Stomach (tissue), 9 donors: ENCODE measurements around the gene ADAM11. TPM values are rescaled to one million over a fixed set of nuclear protein-coding genes. Genes with fewer than 3 reads are reported as not detected.
"Not testable (repeated sequence)": the region's sequence is repeated elsewhere in the genome, so short reads cannot be mapped to it uniquely, and the experiment has no call there.

Experiments
- DNase-seq, 2 donors: peaks; one replicate each; pipeline versions ENCODE4 v3.0.0 to v3.0.0-alpha.2; 2013 to 2019
- H3K27ac ChIP-seq, 5 donors: fragments of 200-600 bp in 4 of 5; sonication (generic) in 4 of 5; one replicate each; pipeline ENCODE4 v1.5.1; 2013 to 2019; ENCODE audit warnings: mild to moderate bottlenecking in 1 of 5, moderate library complexity in 1 of 5
- H3K27me3 ChIP-seq, 3 donors: fragments of 200-600 bp; sonication (generic); one replicate each; pipeline ENCODE4 v1.5.1; 2017 to 2019; ENCODE audit warnings: mixed run types in 1 of 3
- H3K36me3 ChIP-seq, 4 donors: fragments of 200-600 bp; sonication (generic); 1 replicate in 3 of 4; 2 replicates in 1 of 4; pipeline ENCODE4 v1.5.1; 2016 to 2019
- H3K4me1 ChIP-seq, 4 donors: fragments of 200-600 bp; sonication (generic); one replicate each; pipeline ENCODE4 v1.5.1; 2016 to 2019
- H3K4me3 ChIP-seq, 4 donors: fragments of 200-600 bp; sonication (generic) in 3 of 4; one replicate each; pipeline ENCODE4 v1.5.1; 2016 to 2019; ENCODE audit warnings: mild to moderate bottlenecking in 1 of 4
- H3K9me3 ChIP-seq, 4 donors: fragments of 200-600 bp; sonication (generic); one replicate each; pipeline ENCODE4 v1.5.1; 2016 to 2019
- EP300 ChIP-seq: sonication (generic); formaldehyde crosslinking; IDR thresholded peaks from one replicate; pipeline ENCODE4 v1.6.1; 2017; ENCODE audit warnings: antibody characterized with exemption
- POLR2A ChIP-seq, 4 donors: fragments of 450-650 bp; IDR thresholded peaks; one replicate each; pipeline ENCODE4 v1.6.1; 2016; ENCODE audit warnings: antibody characterized with exemption in 4 of 4, control low read depth in 2 of 4, mild to moderate bottlenecking in 1 of 4, moderate library complexity in 1 of 4
- POLR2AphosphoS5 ChIP-seq, 3 donors: sonication (generic); formaldehyde crosslinking; IDR thresholded peaks; one replicate each; pipeline ENCODE4 v1.6.1; 2016; ENCODE audit warnings: antibody characterized with exemption in 3 of 3
- WGBS, 5 donors: extraction: QIAGEN DNeasy Blood & Tissue Kit in 3 of 5; methylation state at CpG; one replicate each; pipeline versions ENCODE4 v1.1.5 to v1.1.7; 2013 to 2018; 5-methylcytosine and 5-hydroxymethylcytosine counted together
- intact Hi-C: fragments of 100-400 bp; cut with DNase I; formaldehyde crosslinking; loops from one replicate; pipeline ENCODE4 v1.15.1; 2023; ENCODE audit warnings: low total_unique reads
- polyA plus RNA-seq, 3 donors: library from polyadenylated mRNA; stranded (reverse); fragments of 200-250 nt; gene quantifications; one replicate each; pipeline ENCODE4 v1.2.3, GENCODE V29; 2013
- total RNA-seq, 5 donors: library from RNA; depleted of rRNA; stranded (reverse); fragments of >200 nt; gene quantifications; one replicate each; pipeline versions ENCODE4 v1.1.0 to v1.2.3, GENCODE V29; 2014 to 2016
- TF ChIP-seq, protein P1 (sequence below), 7 experiments: fragments of 450-650 bp in 4 of 7; fragments of 200-600 bp in 3 of 7; sonication (generic) in 3 of 7; IDR thresholded peaks; one replicate each; pipeline ENCODE4 v1.5.1; 2016 to 2019; ENCODE audit warnings: antibody characterized with exemption in 7 of 7, control low read depth in 2 of 7, mild to moderate bottlenecking in 1 of 7
- donor health status: healthy with polysubstance abuse.
- donor health status: Bipolar disorder and iron deficiency.
- donor health status: healthy.

ADAM11 gene
- total and polyA plus RNA-seq, 8 donors, result 0.19 to 57.6 (median 0.73) TPM; not detected in 3

DNA sequence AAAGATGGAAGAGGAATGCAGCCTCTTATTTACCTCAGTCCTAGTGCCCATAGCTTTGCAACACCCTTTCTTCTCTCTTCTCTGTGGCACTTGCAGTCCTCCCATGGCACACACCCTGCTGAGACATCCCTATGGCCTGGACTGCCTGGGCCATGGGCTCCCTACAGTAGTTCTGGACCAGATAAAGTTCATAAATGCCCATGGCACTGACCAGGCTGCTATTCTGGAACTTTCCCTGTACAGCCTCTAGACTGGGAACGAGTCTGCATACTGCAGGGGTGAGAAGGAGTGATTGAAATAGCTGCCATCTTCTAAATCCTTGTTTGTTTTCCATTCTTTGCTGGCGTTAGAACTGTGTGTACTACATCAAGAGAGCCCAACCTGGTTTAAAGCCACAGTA lies 24.5 kb upstream of the ADAM11 start:
- Histone ChIP-seq H3K4me3 (no peak overlapping the region), H3K4me1 (no peaks in the 10 kb centered on the region), H3K9me3 (no peaks in the 10 kb centered on the region), H3K36me3 (peaks cover 5 to 55% (median 27%) of the 10 kb centered on the region in 4 donors), H3K27me3 (no peaks in the 10 kb centered on the region), H3K27ac (no peak overlapping the region)
- no peak for DNase-seq
- 74 to 83% (median 82%) methylated on average over 2 of the region's 2 CpGs for WGBS, 5 donors
- TF ChIP-seq, protein P1, sequence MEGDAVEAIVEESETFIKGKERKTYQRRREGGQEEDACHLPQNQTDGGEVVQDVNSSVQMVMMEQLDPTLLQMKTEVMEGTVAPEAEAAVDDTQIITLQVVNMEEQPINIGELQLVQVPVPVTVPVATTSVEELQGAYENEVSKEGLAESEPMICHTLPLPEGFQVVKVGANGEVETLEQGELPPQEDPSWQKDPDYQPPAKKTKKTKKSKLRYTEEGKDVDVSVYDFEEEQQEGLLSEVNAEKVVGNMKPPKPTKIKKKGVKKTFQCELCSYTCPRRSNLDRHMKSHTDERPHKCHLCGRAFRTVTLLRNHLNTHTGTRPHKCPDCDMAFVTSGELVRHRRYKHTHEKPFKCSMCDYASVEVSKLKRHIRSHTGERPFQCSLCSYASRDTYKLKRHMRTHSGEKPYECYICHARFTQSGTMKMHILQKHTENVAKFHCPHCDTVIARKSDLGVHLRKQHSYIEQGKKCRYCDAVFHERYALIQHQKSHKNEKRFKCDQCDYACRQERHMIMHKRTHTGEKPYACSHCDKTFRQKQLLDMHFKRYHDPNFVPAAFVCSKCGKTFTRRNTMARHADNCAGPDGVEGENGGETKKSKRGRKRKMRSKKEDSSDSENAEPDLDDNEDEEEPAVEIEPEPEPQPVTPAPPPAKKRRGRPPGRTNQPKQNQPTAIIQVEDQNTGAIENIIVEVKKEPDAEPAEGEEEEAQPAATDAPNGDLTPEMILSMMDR (IDR thresholded peaks at IDR 0.05), result no peak
- no peak for TF ChIP-seq EP300
- TF ChIP-seq POLR2A (IDR thresholded peaks at IDR 0.05), result no peak
- TF ChIP-seq POLR2AphosphoS5 (IDR thresholded peaks at IDR 0.05), result no peak
- intact Hi-C loops, result no loop called here

DNA sequence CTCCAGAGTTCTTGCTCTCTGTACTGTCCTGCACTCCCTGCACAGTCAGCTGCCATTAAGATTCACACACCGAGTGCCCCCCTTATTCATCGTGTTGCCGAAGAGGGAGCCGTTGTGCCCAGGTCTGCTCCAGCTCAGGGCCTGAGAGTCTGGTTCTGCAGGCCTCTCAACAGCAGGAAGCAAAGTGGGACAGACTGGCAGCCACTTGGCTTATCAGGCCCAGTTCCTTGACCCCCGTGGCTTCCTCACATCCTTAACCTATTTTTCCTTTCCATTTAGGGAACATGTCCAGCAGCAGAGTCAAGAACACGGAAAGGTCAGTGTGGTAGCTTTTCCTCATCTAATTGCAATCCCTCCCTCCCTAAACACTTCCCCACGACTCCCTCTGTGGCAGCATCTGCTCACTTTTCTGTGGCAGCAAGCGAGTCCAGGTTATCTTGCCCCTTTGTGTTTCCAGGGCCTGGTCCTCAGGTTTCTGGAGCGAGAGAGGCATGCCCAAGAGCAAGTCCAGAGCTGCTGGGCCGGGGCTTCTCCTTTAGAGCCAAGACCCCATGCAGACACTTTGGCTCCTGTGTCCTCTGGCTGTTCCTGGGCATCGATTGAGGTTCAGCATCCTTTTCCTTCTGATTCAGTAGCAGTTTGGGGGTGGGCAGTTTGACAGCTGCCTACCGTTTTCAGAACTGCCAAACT lies 22.1 kb upstream of the ADAM11 start:
- Histone ChIP-seq H3K9me3 (no peaks in the 10 kb centered on the region), H3K27me3 (no peaks in the 10 kb centered on the region), H3K36me3 (peaks cover 0 to 46% (median 17%) of the 10 kb centered on the region in 4 donors), H3K4me3 (no peak overlapping the region), H3K4me1 (no peaks in the 10 kb centered on the region), H3K27ac (no peak overlapping the region)
- 84 to 94% (median 88%) methylated on average over 12 of the region's 12 CpGs for WGBS, 5 donors
- TF ChIP-seq EP300, result no peak
- intact Hi-C loops, result no loop called here
- DNase-seq, result no peak

DNA sequence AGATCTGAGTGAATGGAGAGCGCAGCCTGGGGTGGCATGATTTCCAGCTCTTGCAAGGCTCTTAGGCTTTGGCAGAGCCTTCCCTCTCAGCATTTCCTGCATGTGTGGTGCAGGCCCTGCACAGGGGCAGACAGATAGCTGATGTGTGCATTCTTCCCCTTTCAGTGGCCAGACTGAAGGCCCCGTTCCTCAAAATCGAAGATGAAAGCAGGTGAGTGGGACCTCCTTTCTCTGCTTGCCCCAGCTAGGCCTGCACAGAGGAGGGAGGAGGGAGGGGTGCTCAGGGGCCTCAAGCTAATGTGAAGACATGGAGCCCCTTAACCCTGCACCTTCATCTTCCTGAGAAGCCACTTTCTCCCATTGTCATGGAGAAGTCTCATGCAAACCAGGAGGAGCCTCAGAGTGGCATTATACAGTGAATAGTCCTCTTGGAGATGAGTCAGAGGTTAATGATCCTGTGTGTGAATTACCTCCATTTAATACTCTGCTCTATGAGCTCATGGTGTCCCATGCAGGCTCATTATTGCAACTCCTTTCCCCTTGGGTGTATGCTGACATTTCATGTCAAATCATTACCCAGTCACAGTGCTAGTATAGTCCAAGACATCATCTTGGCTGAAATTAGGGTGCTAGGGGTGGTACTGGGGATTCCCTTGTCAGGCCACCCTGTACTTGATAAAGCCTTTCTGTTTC lies 20.4 kb upstream of the ADAM11 start:
- Histone ChIP-seq H3K36me3 (peaks cover 0 to 46% (median 17%) of the 10 kb centered on the region in 4 donors), H3K4me1 (no peaks in the 10 kb centered on the region), H3K27me3 (no peaks in the 10 kb centered on the region), H3K27ac (no peak overlapping the region), H3K4me3 (no peak overlapping the region), H3K9me3 (no peaks in the 10 kb centered on the region)
- DNase-seq, result no peak
- no peak for TF ChIP-seq EP300
- TF ChIP-seq, protein P1 (IDR thresholded peaks at IDR 0.05), result no peak
- WGBS, 5 donors, result 88 to 95% (median 90%) methylated on average over 3 of the region's 3 CpGs
- intact Hi-C loops, result no loop called here

DNA sequence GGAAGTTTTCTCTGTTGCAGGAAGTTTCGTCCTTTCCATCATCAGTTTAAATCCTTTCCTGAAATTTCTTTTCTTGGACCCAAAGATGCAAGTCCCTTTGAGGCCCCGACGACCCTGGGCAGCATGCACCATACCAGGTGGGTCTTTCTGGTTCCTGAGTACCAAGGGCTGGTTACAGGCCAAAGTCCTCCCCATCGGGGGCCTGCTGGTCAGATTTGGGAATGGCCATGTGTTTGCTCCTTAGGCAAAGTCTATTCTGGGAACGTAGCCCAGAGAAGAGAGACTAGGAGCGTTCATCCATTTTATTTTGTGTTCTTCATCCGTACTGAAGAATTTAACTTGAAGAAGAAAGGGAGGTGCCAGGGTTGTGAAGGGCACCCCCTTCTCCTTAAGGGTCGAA lies 17.5 kb upstream of the ADAM11 start:
- no peak for DNase-seq
- H3K36me3 ChIP-seq, result peaks cover 0 to 41% (median 16%) of the 10 kb centered on the region in 4 donors
- H3K4me1 ChIP-seq, result no peaks in the 10 kb centered on the region
- WGBS, 5 donors, result 89 to 94% (median 93%) methylated on average over 8 of the region's 8 CpGs
- H3K4me3 ChIP-seq, result no peak overlapping the region
- H3K27me3 ChIP-seq, result no peaks in the 10 kb centered on the region
- H3K27ac ChIP-seq, result no peak overlapping the region
- intact Hi-C loops, result no loop called here
- TF ChIP-seq POLR2AphosphoS5 (IDR thresholded peaks at IDR 0.05) (no peak), EP300 (no peak), POLR2A (IDR thresholded peaks at IDR 0.05) (no peak)
- TF ChIP-seq, protein P1 (IDR thresholded peaks at IDR 0.05), result no peak
- no peaks in the 10 kb centered on the region for H3K9me3 ChIP-seq

DNA sequence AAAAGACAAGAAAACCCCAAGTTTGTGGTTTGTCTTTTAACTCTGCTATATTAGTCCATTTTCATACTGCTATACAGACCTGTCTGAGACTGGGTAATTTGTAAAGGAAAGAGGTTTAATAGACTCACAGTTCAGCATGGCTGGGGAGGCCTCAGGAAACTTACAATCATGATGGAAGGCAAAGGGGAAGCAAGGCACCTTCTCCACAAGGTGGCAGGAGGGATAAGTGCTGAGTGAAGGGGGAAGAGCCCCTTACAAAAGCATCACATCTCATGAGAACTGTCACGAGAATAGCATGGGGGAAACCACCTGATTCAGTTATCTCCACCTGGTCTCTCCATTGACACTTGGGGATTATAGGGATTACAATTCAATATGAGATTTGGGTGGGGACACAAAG lies 13.5 kb upstream of the ADAM11 start:
- WGBS, 5 donors, result 81 to 94% (median 85%) methylated on average over 1 of the region's 1 CpG

DNA sequence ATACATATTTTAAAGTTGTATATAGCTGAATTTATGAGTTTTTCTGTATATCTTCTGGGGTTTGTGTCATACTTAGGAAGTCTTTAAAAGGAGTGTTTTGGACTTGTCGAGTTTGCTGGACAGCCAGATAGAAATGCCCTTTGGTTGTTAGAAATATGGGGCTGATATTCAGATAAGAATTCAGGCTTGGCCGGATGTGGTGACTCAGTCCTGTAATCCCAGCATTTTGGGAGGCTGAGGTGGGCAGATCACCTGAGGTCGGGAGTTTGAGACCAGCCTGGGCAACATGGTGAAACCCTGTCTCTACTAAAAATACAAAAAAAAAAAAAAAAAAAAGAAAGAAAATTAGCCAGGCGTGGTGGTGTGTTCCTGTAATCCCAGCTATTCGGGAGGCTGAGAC lies 13.1 kb upstream of the ADAM11 start:
- WGBS, 5 donors, result 87 to 91% (median 90%) methylated on average over 5 of the region's 5 CpGs
- H3K36me3 ChIP-seq, result peaks cover 8 to 59% (median 40%) of the 10 kb centered on the region in 4 donors
- DNase-seq, H3K27ac ChIP-seq, H3K27me3 ChIP-seq, intact Hi-C loops, H3K4me1 ChIP-seq, H3K4me3 ChIP-seq, H3K9me3 ChIP-seq: not testable (repeated sequence)

More for the DNA sequence above, 13.5 kb upstream of the ADAM11 start:
- DNase-seq, result no peak
- Histone ChIP-seq H3K4me3 (no peak overlapping the region), H3K36me3 (peaks cover 8 to 55% (median 38%) of the 10 kb centered on the region in 4 donors), H3K27me3 (no peaks in the 10 kb centered on the region), H3K4me1 (peaks cover 0 to 6% (median 0%) of the 10 kb centered on the region in 4 donors), H3K27ac (no peak overlapping the region), H3K9me3 (no peaks in the 10 kb centered on the region)
- no peak for TF ChIP-seq EP300
- TF ChIP-seq POLR2AphosphoS5 (IDR thresholded peaks at IDR 0.05), result no peak
- TF ChIP-seq, protein P1 (IDR thresholded peaks at IDR 0.05), result no peak
- no peak for TF ChIP-seq POLR2A (IDR thresholded peaks at IDR 0.05)
- intact Hi-C loops, result no loop called here
